ENCODE measurements around the gene AP1M1.

AP1M1 gene

GRCh38 chr19:16233836-16234551, 36.3 kb downstream of the AP1M1 start:
- DNase-seq: no peak

- no peak for DNase-seq
Observed at GRCh38 chr19:16234552-16235445, 37.1 kb downstream of the AP1M1 start.

- no peak for DNase-seq
Observed at GRCh38 chr19:16235811-16236652, 38.3 kb downstream of the AP1M1 start.

- no peak for DNase-seq
Observed at GRCh38 chr19:16244091-16244490, 46.4 kb downstream of the AP1M1 start.

GRCh38 chr19:16247353-16248182, 49.9 kb downstream of the AP1M1 start:
- peak; percentile 49 for DNase-seq

GRCh38 chr19:16248380-16249023, 50.8 kb downstream of the AP1M1 start:
- DNase-seq: no peak

GRCh38 chr19:16249826-16250404, 52.2 kb downstream of the AP1M1 start:
- no peak for DNase-seq

GRCh38 chr19:16252459-16253205, 54.9 kb downstream of the AP1M1 start:
- DNase-seq: no peak

- DNase-seq: no peak
Observed at GRCh38 chr19:16254851-16255408, 57.2 kb downstream of the AP1M1 start.

GRCh38 chr19:16257509-16258002, 59.8 kb downstream of the AP1M1 start:
- DNase-seq: no peak

GRCh38 chr19:16258440-16258903, 60.8 kb downstream of the AP1M1 start:
- no peak for DNase-seq

- DNase-seq: no peak
Observed at GRCh38 chr19:16259385-16260159, 61.9 kb downstream of the AP1M1 start.

GRCh38 chr19:16260160-16260811, 62.6 kb downstream of the AP1M1 start:
- DNase-seq: no peak

GRCh38 chr19:16260812-16261161, 63.1 kb downstream of the AP1M1 start:
- DNase-seq: no peak

GRCh38 chr19:16261584-16262368, 64.1 kb downstream of the AP1M1 start:
- DNase-seq: no peak

- no peak for DNase-seq
Observed at GRCh38 chr19:16262618-16263017, 64.9 kb downstream of the AP1M1 start.

GRCh38 chr19:16263141-16263761, 65.5 kb downstream of the AP1M1 start:
- DNase-seq: no peak

Data from NK-92 treated with Interleukin-12 subunit alpha and Interleukin-12 subunit beta, amount 100 ng/mL, for 24 hours (cell line).